Measurements from ENCODE around the gene TPD52L1. TPM values are rescaled to one million over a fixed set of nuclear protein-coding genes. Genes with fewer than 3 reads are reported as not detected.

TPD52L1 gene
- total and polyA plus RNA-seq, 2 experiments from 2014 or later, result 5.1 to 12.3 TPM

GRCh38 chr6:125201961-125202729 lies 48.6 kb downstream of the TPD52L1 start:
- Histone ChIP-seq H3F3A (ENCODE audit: insufficient read depth) (peaks cover 28% of the 10 kb centered on the region), H3K79me2 (ENCODE audit: insufficient read depth) (no peaks in the 10 kb centered on the region), H3K27me3 (replicated peaks; ENCODE audit: insufficient read depth) (no peaks in the 10 kb centered on the region), H3K36me3 (ENCODE audit: low read depth) (no peaks in the 10 kb centered on the region), H2AFZ (peak overlapping the region; percentile 21), H3K9me2 (ENCODE audit: insufficient read depth) (no peaks in the 10 kb centered on the region), H3K9me3 (ENCODE audit: low read depth) (no peaks in the 10 kb centered on the region), H4K20me1 (ENCODE audit: insufficient read depth) (no peaks in the 10 kb centered on the region), H3K4me1 (ENCODE audit: insufficient read depth) (peaks cover 40% of the 10 kb centered on the region), H3K9ac (peak overlapping the region; percentile 32), H3K4me3 (peak overlapping the region; percentile 31), H3K27ac (peak overlapping the region; percentile 68), H3K4me2 (ENCODE audit: unreplicated experiment) (peak overlapping the region; percentile 69)
- TF ChIP-seq EZH2 (IDR thresholded peaks at IDR 0.05; ENCODE audit: insufficient read depth, poor library complexity, severe bottlenecking) (no peak), EZH2phosphoT487 (IDR thresholded peaks at IDR 0.05; ENCODE audit: insufficient read depth, low read depth) (no peak)
- 17% methylated on average over 7 of the region's 7 CpGs for WGBS, 2 experiments (ENCODE audit: low coverage in 1 of 2, low lambda C conversion rate in 2 of 2, missing lambda C conversion rate in 2 of 2)
- peak; percentile 79 for DNase-seq
- in situ Hi-C loops (cut with MboI), result no loop called here

- peaks cover 25% of the 10 kb centered on the region for H3F3A ChIP-seq (ENCODE audit: insufficient read depth)
- in situ Hi-C loops (cut with MboI), result no loop called here
- peaks cover 28% of the 10 kb centered on the region for H3K4me1 ChIP-seq (ENCODE audit: insufficient read depth)
- no peaks in the 10 kb centered on the region for H3K36me3 ChIP-seq (ENCODE audit: low read depth)
- no peak overlapping the region for H3K9ac ChIP-seq
- no peaks in the 10 kb centered on the region for H3K79me2 ChIP-seq (ENCODE audit: insufficient read depth)
- H3K27me3 ChIP-seq (replicated peaks; ENCODE audit: insufficient read depth), result no peaks in the 10 kb centered on the region
- no peaks in the 10 kb centered on the region for H3K9me3 ChIP-seq (ENCODE audit: low read depth)
- TF ChIP-seq EZH2phosphoT487 (IDR thresholded peaks at IDR 0.05; ENCODE audit: insufficient read depth, low read depth) (no peak), EZH2 (IDR thresholded peaks at IDR 0.05; ENCODE audit: insufficient read depth, poor library complexity, severe bottlenecking) (no peak)
- DNase-seq, result peak; percentile 30
- H3K4me3 ChIP-seq, result no peak overlapping the region
- H3K27ac ChIP-seq, result no peak overlapping the region
- no peaks in the 10 kb centered on the region for H4K20me1 ChIP-seq (ENCODE audit: insufficient read depth)
- H3K4me2 ChIP-seq (ENCODE audit: unreplicated experiment), result no peak overlapping the region
- H3K9me2 ChIP-seq (ENCODE audit: insufficient read depth), result no peaks in the 10 kb centered on the region
- no peak overlapping the region for H2AFZ ChIP-seq
These were observed 49.8 kb downstream of the TPD52L1 start for GRCh38 chr6:125203395-125203794.

DNA sequence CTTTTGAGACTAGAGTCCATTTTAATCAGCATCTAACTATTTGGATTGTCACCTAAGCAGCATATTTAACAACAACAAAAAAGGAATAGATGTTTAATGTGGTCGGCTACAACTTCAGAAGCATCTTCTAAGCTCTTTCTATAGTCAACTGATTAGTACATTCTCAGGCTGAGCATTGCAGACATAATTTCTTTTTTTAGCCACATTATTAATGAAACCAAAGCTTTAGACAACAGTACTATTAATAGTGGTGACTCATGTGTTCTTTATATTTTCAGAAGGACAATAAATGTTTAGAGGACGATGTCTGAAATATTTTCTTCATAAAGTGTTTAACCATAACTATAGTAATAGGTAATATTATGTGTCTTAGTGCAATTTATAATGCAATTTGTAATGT lies 52.4 kb downstream of the TPD52L1 start:
- no peaks in the 10 kb centered on the region for H3K79me2 ChIP-seq (ENCODE audit: insufficient read depth)
- no peak overlapping the region for H3K27ac ChIP-seq
- H2AFZ ChIP-seq, result no peak overlapping the region
- no peak for DNase-seq
- no peak overlapping the region for H3K4me3 ChIP-seq
- 73 to 83% methylated on average over 2 of the region's 2 CpGs for WGBS, 2 experiments (ENCODE audit: low coverage in 1 of 2, low lambda C conversion rate in 2 of 2, missing lambda C conversion rate in 2 of 2)
- H4K20me1 ChIP-seq (ENCODE audit: insufficient read depth), result no peaks in the 10 kb centered on the region
- H3K9me2 ChIP-seq (ENCODE audit: insufficient read depth), result no peaks in the 10 kb centered on the region
- no peaks in the 10 kb centered on the region for H3K27me3 ChIP-seq (replicated peaks; ENCODE audit: insufficient read depth)
- peaks cover 20% of the 10 kb centered on the region for H3F3A ChIP-seq (ENCODE audit: insufficient read depth)
- no peak overlapping the region for H3K4me2 ChIP-seq (ENCODE audit: unreplicated experiment)
- TF ChIP-seq EZH2phosphoT487 (IDR thresholded peaks at IDR 0.05; ENCODE audit: insufficient read depth, low read depth), result no peak
- no peak for TF ChIP-seq EZH2 (IDR thresholded peaks at IDR 0.05; ENCODE audit: insufficient read depth, poor library complexity, severe bottlenecking)
- in situ Hi-C loops (cut with MboI), result no loop called here
- H3K4me1 ChIP-seq (ENCODE audit: insufficient read depth), result peaks cover 26% of the 10 kb centered on the region
- H3K9ac ChIP-seq, result no peak overlapping the region
- H3K36me3 ChIP-seq (ENCODE audit: low read depth), result no peaks in the 10 kb centered on the region
- H3K9me3 ChIP-seq (ENCODE audit: low read depth), result no peaks in the 10 kb centered on the region

- in situ Hi-C loops (cut with MboI), result no loop called here
- peaks cover 16% of the 10 kb centered on the region for H3F3A ChIP-seq (ENCODE audit: insufficient read depth)
- no peaks in the 10 kb centered on the region for H3K79me2 ChIP-seq (ENCODE audit: insufficient read depth)
- H3K27me3 ChIP-seq (replicated peaks; ENCODE audit: insufficient read depth), result no peaks in the 10 kb centered on the region
- H3K9me3 ChIP-seq (ENCODE audit: low read depth), result no peaks in the 10 kb centered on the region
- H3K36me3 ChIP-seq (ENCODE audit: low read depth), result no peaks in the 10 kb centered on the region
- H3K4me2 ChIP-seq (ENCODE audit: unreplicated experiment), result no peak overlapping the region
- TF ChIP-seq EZH2phosphoT487 (IDR thresholded peaks at IDR 0.05; ENCODE audit: insufficient read depth, low read depth) (no peak), EZH2 (IDR thresholded peaks at IDR 0.05; ENCODE audit: insufficient read depth, poor library complexity, severe bottlenecking) (no peak)
- H3K9ac ChIP-seq, result no peak overlapping the region
- DNase-seq, result no peak
- no peaks in the 10 kb centered on the region for H3K9me2 ChIP-seq (ENCODE audit: insufficient read depth)
- WGBS, 2 experiments (ENCODE audit: low coverage in 1 of 2, low lambda C conversion rate in 2 of 2, missing lambda C conversion rate in 2 of 2), result 90% methylated on average over 1 of the region's 1 CpG
- no peaks in the 10 kb centered on the region for H4K20me1 ChIP-seq (ENCODE audit: insufficient read depth)
- H3K4me1 ChIP-seq (ENCODE audit: insufficient read depth), result peaks cover 22% of the 10 kb centered on the region
- no peak overlapping the region for H3K27ac ChIP-seq
- no peak overlapping the region for H3K4me3 ChIP-seq
- H2AFZ ChIP-seq, result no peak overlapping the region
These were observed 52.8 kb downstream of the TPD52L1 start for GRCh38 chr6:125206389-125206788.
